Measurements from ENCODE around the gene UNC5CL.

DNA sequence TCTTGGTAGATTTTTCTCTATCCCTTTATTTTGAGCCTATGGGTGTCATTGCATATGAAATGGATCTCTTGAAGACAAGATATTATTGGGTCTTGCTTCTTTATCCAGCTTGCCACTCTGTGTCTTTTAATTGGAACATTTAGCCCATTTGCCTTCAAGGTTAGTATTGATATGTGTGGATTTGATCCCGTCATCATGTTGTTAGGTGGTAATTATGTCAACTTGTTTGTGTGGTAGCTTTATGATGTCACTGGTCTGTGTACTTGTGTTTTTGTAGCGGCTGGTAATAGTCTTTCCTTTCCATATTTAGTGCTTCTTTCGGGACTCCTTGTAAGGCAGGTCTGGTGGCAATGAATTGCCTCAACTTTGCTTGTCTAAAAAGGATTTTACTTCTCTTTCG is 61.9 kb downstream of the UNC5CL start:
- TF ChIP-seq, protein P1, sequence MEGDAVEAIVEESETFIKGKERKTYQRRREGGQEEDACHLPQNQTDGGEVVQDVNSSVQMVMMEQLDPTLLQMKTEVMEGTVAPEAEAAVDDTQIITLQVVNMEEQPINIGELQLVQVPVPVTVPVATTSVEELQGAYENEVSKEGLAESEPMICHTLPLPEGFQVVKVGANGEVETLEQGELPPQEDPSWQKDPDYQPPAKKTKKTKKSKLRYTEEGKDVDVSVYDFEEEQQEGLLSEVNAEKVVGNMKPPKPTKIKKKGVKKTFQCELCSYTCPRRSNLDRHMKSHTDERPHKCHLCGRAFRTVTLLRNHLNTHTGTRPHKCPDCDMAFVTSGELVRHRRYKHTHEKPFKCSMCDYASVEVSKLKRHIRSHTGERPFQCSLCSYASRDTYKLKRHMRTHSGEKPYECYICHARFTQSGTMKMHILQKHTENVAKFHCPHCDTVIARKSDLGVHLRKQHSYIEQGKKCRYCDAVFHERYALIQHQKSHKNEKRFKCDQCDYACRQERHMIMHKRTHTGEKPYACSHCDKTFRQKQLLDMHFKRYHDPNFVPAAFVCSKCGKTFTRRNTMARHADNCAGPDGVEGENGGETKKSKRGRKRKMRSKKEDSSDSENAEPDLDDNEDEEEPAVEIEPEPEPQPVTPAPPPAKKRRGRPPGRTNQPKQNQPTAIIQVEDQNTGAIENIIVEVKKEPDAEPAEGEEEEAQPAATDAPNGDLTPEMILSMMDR (conservative IDR thresholded peaks at IDR 0.05; ENCODE audit: low read length): no peak
- no peak for TF ChIP-seq EZH2phosphoT487 (IDR thresholded peaks at IDR 0.05; ENCODE audit: borderline replicate concordance)
